ENCODE results near the gene GALNT6. TPM values are rescaled to one million over a fixed set of nuclear protein-coding genes. Genes with fewer than 3 reads are reported as not detected.

The GALNT6 gene
- total and polyA plus RNA-seq, 9 of the 15 experiments (the other 6 are each of a cell fraction or from before 2014, with no cell fraction given), result 1.5 to 8.6 (median 5.1) TPM

DNA sequence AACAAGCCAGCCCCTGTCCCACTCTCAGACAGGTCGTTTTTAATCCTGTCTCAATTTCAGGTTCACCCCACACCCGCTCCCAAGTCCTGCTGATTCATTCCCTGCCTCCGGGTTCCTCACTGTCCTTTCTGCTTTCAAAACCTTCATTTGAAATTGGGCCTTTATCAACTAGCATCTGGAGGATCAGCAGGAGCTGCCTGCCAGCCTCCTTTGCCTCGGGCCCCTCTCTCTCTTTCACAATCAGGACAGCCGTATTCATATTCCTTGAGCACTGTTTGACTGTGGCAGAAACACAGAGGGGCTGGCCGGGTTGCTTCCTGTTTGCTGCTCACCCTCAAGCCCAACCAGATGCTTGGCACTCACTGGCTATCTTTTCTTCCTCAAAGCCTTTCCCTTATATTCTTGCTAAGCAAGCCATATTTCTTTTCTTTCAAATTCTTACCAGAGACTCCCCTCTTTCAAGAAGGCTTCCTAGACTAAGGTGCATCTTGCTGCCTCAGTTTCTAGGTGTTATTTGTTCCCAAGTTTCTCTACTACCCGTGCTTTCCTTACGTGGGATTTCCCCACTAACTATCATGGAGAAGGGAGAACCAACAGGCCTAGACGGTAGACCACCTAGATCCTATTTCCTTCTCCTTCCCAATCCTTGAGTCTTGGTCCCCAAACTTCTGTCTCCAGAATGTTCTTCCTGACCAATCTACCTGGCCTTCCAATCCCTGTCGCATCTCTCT lies 3.0 kb downstream of the GALNT6 start (continued):
- TF ChIP-seq, protein P1, sequence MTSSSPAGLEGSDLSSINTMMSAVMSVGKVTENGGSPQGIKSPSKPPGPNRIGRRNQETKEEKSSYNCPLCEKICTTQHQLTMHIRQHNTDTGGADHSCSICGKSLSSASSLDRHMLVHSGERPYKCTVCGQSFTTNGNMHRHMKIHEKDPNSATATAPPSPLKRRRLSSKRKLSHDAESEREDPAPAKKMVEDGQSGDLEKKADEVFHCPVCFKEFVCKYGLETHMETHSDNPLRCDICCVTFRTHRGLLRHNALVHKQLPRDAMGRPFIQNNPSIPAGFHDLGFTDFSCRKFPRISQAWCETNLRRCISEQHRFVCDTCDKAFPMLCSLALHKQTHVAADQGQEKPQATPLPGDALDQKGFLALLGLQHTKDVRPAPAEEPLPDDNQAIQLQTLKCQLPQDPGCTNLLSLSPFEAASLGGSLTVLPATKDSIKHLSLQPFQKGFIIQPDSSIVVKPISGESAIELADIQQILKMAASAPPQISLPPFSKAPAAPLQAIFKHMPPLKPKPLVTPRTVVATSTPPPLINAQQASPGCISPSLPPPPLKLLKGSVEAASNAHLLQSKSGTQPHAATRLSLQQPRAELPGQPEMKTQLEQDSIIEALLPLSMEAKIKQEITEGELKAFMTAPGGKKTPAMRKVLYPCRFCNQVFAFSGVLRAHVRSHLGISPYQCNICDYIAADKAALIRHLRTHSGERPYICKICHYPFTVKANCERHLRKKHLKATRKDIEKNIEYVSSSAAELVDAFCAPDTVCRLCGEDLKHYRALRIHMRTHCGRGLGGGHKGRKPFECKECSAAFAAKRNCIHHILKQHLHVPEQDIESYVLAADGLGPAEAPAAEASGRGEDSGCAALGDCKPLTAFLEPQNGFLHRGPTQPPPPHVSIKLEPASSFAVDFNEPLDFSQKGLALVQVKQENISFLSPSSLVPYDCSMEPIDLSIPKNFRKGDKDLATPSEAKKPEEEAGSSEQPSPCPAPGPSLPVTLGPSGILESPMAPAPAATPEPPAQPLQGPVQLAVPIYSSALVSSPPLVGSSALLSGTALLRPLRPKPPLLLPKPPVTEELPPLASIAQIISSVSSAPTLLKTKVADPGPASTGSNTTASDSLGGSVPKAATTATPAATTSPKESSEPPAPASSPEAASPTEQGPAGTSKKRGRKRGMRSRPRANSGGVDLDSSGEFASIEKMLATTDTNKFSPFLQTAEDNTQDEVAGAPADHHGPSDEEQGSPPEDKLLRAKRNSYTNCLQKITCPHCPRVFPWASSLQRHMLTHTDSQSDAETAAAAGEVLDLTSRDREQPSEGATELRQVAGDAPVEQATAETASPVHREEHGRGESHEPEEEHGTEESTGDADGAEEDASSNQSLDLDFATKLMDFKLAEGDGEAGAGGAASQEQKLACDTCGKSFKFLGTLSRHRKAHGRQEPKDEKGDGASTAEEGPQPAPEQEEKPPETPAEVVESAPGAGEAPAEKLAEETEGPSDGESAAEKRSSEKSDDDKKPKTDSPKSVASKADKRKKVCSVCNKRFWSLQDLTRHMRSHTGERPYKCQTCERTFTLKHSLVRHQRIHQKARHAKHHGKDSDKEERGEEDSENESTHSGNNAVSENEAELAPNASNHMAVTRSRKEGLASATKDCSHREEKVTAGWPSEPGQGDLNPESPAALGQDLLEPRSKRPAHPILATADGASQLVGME (CRISPR knock-in tag; IDR thresholded peaks at IDR 0.05), result no peak
- no peak for TF ChIP-seq COPS2 (conservative IDR thresholded peaks at IDR 0.05)
- TF ChIP-seq, protein P2, sequence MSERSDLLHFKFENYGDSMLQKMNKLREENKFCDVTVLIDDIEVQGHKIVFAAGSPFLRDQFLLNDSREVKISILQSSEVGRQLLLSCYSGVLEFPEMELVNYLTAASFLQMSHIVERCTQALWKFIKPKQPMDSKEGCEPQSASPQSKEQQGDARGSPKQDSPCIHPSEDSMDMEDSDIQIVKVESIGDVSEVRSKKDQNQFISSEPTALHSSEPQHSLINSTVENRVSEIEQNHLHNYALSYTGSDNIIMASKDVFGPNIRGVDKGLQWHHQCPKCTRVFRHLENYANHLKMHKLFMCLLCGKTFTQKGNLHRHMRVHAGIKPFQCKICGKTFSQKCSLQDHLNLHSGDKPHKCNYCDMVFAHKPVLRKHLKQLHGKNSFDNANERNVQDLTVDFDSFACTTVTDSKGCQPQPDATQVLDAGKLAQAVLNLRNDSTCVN (CRISPR knock-in tag; IDR thresholded peaks at IDR 0.05), result no peak
- no peak for TF ChIP-seq KLF1 (tag; IDR thresholded peaks at IDR 0.05)
- TF ChIP-seq, protein P3, sequence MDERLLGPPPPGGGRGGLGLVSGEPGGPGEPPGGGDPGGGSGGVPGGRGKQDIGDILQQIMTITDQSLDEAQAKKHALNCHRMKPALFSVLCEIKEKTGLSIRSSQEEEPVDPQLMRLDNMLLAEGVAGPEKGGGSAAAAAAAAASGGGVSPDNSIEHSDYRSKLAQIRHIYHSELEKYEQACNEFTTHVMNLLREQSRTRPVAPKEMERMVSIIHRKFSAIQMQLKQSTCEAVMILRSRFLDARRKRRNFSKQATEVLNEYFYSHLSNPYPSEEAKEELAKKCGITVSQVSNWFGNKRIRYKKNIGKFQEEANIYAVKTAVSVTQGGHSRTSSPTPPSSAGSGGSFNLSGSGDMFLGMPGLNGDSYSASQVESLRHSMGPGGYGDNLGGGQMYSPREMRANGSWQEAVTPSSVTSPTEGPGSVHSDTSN (CRISPR knock-in tag; IDR thresholded peaks at IDR 0.05; ENCODE audit: low read depth), result no peak
- TF ChIP-seq, protein P3 (tag; conservative IDR thresholded peaks at IDR 0.05; ENCODE audit: low read depth), result peak; percentile 37; the same call in 1 of the 2 replicates
- TF ChIP-seq FUS (optimal IDR thresholded peaks at IDR 0.05; ENCODE audit: low read depth, low read length), result no peak
- TF ChIP-seq, protein P4, sequence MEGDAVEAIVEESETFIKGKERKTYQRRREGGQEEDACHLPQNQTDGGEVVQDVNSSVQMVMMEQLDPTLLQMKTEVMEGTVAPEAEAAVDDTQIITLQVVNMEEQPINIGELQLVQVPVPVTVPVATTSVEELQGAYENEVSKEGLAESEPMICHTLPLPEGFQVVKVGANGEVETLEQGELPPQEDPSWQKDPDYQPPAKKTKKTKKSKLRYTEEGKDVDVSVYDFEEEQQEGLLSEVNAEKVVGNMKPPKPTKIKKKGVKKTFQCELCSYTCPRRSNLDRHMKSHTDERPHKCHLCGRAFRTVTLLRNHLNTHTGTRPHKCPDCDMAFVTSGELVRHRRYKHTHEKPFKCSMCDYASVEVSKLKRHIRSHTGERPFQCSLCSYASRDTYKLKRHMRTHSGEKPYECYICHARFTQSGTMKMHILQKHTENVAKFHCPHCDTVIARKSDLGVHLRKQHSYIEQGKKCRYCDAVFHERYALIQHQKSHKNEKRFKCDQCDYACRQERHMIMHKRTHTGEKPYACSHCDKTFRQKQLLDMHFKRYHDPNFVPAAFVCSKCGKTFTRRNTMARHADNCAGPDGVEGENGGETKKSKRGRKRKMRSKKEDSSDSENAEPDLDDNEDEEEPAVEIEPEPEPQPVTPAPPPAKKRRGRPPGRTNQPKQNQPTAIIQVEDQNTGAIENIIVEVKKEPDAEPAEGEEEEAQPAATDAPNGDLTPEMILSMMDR (IDR thresholded peaks at IDR 0.05 in 2 of 3, conservative IDR thresholded peaks at IDR 0.05 in 1 of 3; ENCODE audit: insufficient read depth in 2 of 3, low read depth in 1 of 3, low read length in 3 of 3), result no peak
- TF ChIP-seq, protein P5, sequence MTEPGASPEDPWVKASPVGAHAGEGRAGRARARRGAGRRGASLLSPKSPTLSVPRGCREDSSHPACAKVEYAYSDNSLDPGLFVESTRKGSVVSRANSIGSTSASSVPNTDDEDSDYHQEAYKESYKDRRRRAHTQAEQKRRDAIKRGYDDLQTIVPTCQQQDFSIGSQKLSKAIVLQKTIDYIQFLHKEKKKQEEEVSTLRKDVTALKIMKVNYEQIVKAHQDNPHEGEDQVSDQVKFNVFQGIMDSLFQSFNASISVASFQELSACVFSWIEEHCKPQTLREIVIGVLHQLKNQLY (CRISPR knock-in tag; conservative IDR thresholded peaks at IDR 0.05), result no peak
- no peak for TF ChIP-seq ZC3H4 (CRISPR knock-in tag; IDR thresholded peaks at IDR 0.05; ENCODE audit: borderline replicate concordance)
- TF ChIP-seq BRD9 (IDR thresholded peaks at IDR 0.05; ENCODE audit: low read depth, partially characterized antibody), result no peak
